ENCODE data around the gene HAGH. TPM values are rescaled to one million over a fixed set of nuclear protein-coding genes. Genes with fewer than 3 reads are reported as not detected.

HAGH gene
- total RNA-seq, 1 donor from 2014 or later, result 57.0 TPM

DNA sequence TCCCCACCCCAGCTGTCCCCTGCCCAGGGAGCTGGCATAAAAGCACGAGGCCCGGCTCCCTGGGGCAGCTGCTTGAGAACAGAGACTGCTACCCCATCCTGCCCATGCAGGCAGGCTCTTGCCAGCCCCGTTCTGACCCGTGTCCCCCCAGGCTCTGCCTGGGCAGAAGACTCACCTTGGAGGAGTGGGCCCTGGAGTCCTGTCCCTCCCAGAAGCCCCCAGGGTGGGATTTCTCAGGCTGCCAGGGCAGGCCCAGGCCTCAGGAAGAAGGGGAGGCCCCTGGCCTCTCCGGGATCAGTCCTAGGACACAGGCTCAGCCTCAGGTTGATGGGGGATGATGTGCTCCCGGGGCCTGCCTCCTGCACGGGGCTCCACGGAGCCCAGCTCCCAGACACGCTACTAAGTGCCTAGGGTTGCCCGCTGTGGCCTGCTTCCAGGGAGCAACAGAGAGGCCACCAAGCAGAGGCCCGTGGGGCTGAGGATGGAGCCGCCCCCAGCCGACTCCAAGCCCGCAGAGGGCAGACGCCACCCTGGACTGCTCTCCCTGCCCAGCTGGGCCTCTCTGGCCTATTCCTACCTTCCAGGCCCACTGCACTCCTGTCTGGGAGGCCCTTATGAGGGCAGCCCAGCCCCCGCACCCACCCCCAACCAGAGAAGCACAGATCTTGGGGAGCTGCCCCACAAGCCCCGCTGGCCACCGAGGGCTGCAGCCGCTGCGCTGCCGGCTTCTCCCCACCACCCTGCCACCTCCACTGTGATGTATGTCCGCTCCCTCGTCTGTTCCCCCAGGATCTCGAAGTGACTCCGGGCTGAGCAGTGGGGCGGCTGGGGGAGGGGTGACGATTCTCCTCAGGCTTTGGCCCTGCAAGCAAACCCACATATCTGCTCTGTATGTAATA lies 57.0 kb downstream of the HAGH start:
- peaks cover 5% of the 10 kb centered on the region for H3K36me3 Mint-ChIP-seq (ENCODE audit: unreplicated experiment)
- H3K9me3 Mint-ChIP-seq (ENCODE audit: unreplicated experiment), result no peaks in the 10 kb centered on the region
- H3K27me3 Mint-ChIP-seq (ENCODE audit: unreplicated experiment), result no peaks in the 10 kb centered on the region
- TF ChIP-seq, protein P1, sequence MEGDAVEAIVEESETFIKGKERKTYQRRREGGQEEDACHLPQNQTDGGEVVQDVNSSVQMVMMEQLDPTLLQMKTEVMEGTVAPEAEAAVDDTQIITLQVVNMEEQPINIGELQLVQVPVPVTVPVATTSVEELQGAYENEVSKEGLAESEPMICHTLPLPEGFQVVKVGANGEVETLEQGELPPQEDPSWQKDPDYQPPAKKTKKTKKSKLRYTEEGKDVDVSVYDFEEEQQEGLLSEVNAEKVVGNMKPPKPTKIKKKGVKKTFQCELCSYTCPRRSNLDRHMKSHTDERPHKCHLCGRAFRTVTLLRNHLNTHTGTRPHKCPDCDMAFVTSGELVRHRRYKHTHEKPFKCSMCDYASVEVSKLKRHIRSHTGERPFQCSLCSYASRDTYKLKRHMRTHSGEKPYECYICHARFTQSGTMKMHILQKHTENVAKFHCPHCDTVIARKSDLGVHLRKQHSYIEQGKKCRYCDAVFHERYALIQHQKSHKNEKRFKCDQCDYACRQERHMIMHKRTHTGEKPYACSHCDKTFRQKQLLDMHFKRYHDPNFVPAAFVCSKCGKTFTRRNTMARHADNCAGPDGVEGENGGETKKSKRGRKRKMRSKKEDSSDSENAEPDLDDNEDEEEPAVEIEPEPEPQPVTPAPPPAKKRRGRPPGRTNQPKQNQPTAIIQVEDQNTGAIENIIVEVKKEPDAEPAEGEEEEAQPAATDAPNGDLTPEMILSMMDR (IDR thresholded peaks at IDR 0.05), result no peak
- DNase-seq (ENCODE audit: extremely low spot score, unreplicated experiment), result no peak
- H3K4me3 Mint-ChIP-seq (ENCODE audit: unreplicated experiment), result peak overlapping the region; percentile 52
- H3K27ac Mint-ChIP-seq (ENCODE audit: unreplicated experiment), result no peak overlapping the region
- H3K4me1 Mint-ChIP-seq (ENCODE audit: unreplicated experiment), result peaks cover 16% of the 10 kb centered on the region

DNA sequence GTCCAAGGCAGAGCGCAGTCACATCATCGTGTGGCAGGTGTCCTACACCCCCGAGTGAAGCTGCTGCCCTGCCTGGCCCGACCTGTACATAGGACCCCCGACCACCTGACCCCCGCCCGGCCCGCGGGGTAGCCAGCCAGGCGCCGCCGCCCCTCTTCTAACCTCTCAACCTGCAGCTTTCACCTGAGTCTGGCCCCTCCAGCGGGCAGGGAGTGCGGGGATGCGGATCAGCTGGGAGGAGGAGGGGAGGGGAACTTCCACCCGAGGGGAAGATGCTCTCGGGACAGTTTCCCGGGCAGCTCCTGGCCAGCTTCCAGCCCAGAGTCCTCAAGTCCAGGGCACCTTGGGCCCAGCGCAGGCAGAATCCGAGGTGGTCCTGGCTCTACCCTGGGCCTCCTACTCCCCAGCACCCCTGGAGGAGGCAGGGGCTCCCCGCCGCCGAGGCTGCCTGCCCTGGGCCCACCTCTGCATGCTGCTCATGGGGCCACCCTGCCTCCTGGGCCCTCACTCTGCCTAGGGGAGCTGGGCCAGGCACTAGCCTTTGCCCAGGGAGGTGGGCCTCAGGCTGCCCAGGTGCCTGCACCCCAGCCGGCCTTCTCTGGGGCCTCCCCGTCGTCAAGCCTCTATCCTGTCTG lies 57.7 kb downstream of the HAGH start:
- no peak overlapping the region for H3K27ac Mint-ChIP-seq (ENCODE audit: unreplicated experiment)
- TF ChIP-seq, protein P1 (IDR thresholded peaks at IDR 0.05), result no peak
- no peak for DNase-seq (ENCODE audit: extremely low spot score, unreplicated experiment)
- no peaks in the 10 kb centered on the region for H3K9me3 Mint-ChIP-seq (ENCODE audit: unreplicated experiment)
- H3K36me3 Mint-ChIP-seq (ENCODE audit: unreplicated experiment), result peaks cover 5% of the 10 kb centered on the region
- no peaks in the 10 kb centered on the region for H3K27me3 Mint-ChIP-seq (ENCODE audit: unreplicated experiment)
- H3K4me3 Mint-ChIP-seq (ENCODE audit: unreplicated experiment), result no peak overlapping the region
- peaks cover 13% of the 10 kb centered on the region for H3K4me1 Mint-ChIP-seq (ENCODE audit: unreplicated experiment)

DNA sequence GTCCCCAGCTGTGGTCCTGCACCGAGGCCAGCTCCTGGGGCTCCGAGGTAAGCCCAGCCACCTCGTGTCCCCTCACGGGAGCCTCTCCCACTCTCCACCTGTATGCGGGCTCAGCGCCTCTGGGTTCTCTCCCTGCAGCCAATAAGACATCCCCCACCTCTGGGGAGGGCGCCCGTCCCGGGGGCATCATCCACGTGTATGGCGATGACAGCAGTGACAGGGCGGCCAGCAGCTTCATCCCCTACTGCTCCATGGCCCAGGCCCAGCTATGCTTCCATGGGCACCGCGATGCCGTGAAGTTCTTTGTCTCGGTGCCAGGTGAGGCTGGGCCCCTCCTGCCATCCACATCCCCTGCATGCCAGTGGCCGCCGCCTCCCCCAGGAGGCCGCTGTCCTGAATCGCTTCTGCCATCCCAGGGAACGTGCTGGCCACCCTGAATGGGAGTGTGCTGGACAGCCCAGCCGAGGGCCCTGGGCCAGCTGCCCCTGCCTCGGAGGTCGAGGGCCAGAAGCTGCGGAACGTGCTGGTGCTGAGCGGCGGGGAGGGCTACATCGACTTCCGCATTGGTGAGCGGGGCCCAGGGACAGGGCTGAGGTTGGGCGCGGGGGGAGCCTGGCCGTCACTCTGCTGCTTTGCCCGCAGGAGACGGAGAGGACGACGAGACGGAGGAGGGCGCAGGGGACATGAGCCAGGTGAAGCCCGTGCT lies 58.4 kb downstream of the HAGH start:
- Mint-ChIP-seq H3K36me3 (ENCODE audit: unreplicated experiment) (peaks cover 5% of the 10 kb centered on the region), H3K4me1 (ENCODE audit: unreplicated experiment) (peaks cover 12% of the 10 kb centered on the region), H3K27me3 (ENCODE audit: unreplicated experiment) (no peaks in the 10 kb centered on the region), H3K9me3 (ENCODE audit: unreplicated experiment) (no peaks in the 10 kb centered on the region), H3K4me3 (ENCODE audit: unreplicated experiment) (no peak overlapping the region), H3K27ac (ENCODE audit: unreplicated experiment) (no peak overlapping the region)
- no peak for DNase-seq (ENCODE audit: extremely low spot score, unreplicated experiment)
- TF ChIP-seq, protein P1 (IDR thresholded peaks at IDR 0.05), result no peak

GRCh38 chr16:1767116-1767994 lies 59.3 kb downstream of the HAGH start:
- H3K36me3 Mint-ChIP-seq (ENCODE audit: unreplicated experiment), result peaks cover 5% of the 10 kb centered on the region
- no peaks in the 10 kb centered on the region for H3K9me3 Mint-ChIP-seq (ENCODE audit: unreplicated experiment)
- no peaks in the 10 kb centered on the region for H3K27me3 Mint-ChIP-seq (ENCODE audit: unreplicated experiment)
- no peak overlapping the region for H3K4me3 Mint-ChIP-seq (ENCODE audit: unreplicated experiment)
- TF ChIP-seq, protein P1 (IDR thresholded peaks at IDR 0.05), result no peak
- DNase-seq (ENCODE audit: extremely low spot score, unreplicated experiment), result no peak
- peaks cover 11% of the 10 kb centered on the region for H3K4me1 Mint-ChIP-seq (ENCODE audit: unreplicated experiment)
- H3K27ac Mint-ChIP-seq (ENCODE audit: unreplicated experiment), result no peak overlapping the region
